CD14-positive monocyte (primary cell): Measurements from ENCODE around the gene OR5L2. TPM values are rescaled to one million over a fixed set of nuclear protein-coding genes. Genes with fewer than 3 reads are reported as not detected.

Source experiments
- DNase-seq, 3 donors: peaks; one replicate each; pipeline ENCODE4 v3.0.0-alpha.2; 2011 to 2022
- H2AFZ ChIP-seq: 2 replicates; pipeline ENCODE4 v1.6.0; 2012; ENCODE audit warnings: mild to moderate bottlenecking, low read depth, low read length, inconsistent platforms; ENCODE audit not compliant: insufficient read depth, poor library complexity, severe bottlenecking
- H3K27ac ChIP-seq, 2 donors: 1 replicate in 1 of 2; 2 replicates in 1 of 2; pipeline ENCODE4 v1.5.1; 2012 to 2013; ENCODE audit warnings: low read length in 2 of 2, control low read depth in 1 of 2, inconsistent platforms in 1 of 2, low read depth in 1 of 2, mild to moderate bottlenecking in 1 of 2
- H3K27me3 ChIP-seq, 2 donors: one replicate each; pipeline versions ENCODE4 v1.6.0 to v1.6.1; 2011 to 2013; ENCODE audit warnings: low read length in 2 of 2; ENCODE audit not compliant: control insufficient read depth in 2 of 2, insufficient read depth in 2 of 2
- H3K36me3 ChIP-seq, 2 donors: replicated peaks in 1 of 2; 1 replicate in 1 of 2; 2 replicates in 1 of 2; pipeline versions ENCODE4 v1.5.1 to v1.6.1; 2012 to 2013; ENCODE audit warnings: low read length in 2 of 2, control low read depth in 1 of 2, inconsistent platforms in 1 of 2, mild to moderate bottlenecking in 1 of 2; ENCODE audit not compliant: insufficient read depth in 2 of 2, control insufficient read depth in 1 of 2
- H3K4me1 ChIP-seq, 2 donors: 1 replicate in 1 of 2; 2 replicates in 1 of 2; pipeline versions ENCODE4 v1.5.1 to v1.6.1; 2012 to 2013; ENCODE audit warnings: low read length in 2 of 2, control low read depth in 1 of 2, inconsistent platforms in 1 of 2, mild to moderate bottlenecking in 1 of 2, moderate library complexity in 1 of 2; ENCODE audit not compliant: insufficient read depth in 2 of 2, control insufficient read depth in 1 of 2
- H3K4me2 ChIP-seq: replicated peaks from 2 replicates; pipeline ENCODE3; 2012; ENCODE audit warnings: low read length, moderate library complexity, mild to moderate bottlenecking; ENCODE audit not compliant: poor library complexity, severe bottlenecking; ENCODE audit errors: extremely low read depth
- H3K4me3 ChIP-seq, 3 experiments: fragments of 200-600 bp in 1 of 3; sonication (generic) in 1 of 3; replicated peaks in 1 of 3; 1 replicate in 2 of 3; 2 replicates in 1 of 3; pipeline ENCODE4 v1.5.1; 2011 to 2013; ENCODE audit warnings: low read length in 3 of 3, mild to moderate bottlenecking in 3 of 3, control low read depth in 2 of 3, low read depth in 2 of 3, inconsistent platforms in 1 of 3, moderate library complexity in 1 of 3
- H3K79me2 ChIP-seq: 2 replicates; pipeline ENCODE4 v1.6.0; 2012; ENCODE audit warnings: mild to moderate bottlenecking, control low read depth, inconsistent platforms, low read length, moderate library complexity; ENCODE audit not compliant: insufficient read depth
- H3K9ac ChIP-seq: 2 replicates; pipeline ENCODE4 v1.6.0; 2017; ENCODE audit warnings: low read length, mild to moderate bottlenecking; ENCODE audit not compliant: insufficient read depth, poor library complexity, severe bottlenecking
- H3K9me3 ChIP-seq, 2 donors: replicated peaks in 1 of 2; 1 replicate in 1 of 2; 2 replicates in 1 of 2; pipeline versions ENCODE4 v1.5.1 to v1.6.1; 2012 to 2013; ENCODE audit warnings: low read length in 2 of 2, control low read depth in 1 of 2; ENCODE audit not compliant: control insufficient read depth in 1 of 2, insufficient read depth in 1 of 2
- H4K20me1 ChIP-seq: 2 replicates; pipeline ENCODE4 v1.6.0; 2012; ENCODE audit warnings: mild to moderate bottlenecking, low read length, control low read depth, moderate library complexity; ENCODE audit not compliant: insufficient read depth
- H3K27ac Mint-ChIP-seq, 7 donors: one replicate each; pipeline ENCODE4 v1.8.0; 2020; ENCODE audit warnings: mild to moderate bottlenecking in 7 of 7, mixed read lengths in 7 of 7, moderate library complexity in 6 of 7, inconsistent platforms in 2 of 7
- H3K27me3 Mint-ChIP-seq, 3 donors: one replicate each; pipeline ENCODE4 v1.8.0; 2021 to 2022; ENCODE audit warnings: low read depth in 3 of 3, mild to moderate bottlenecking in 3 of 3, mixed read lengths in 3 of 3, moderate library complexity in 3 of 3, inconsistent platforms in 1 of 3
- H3K36me3 Mint-ChIP-seq, 2 donors: one replicate each; pipeline ENCODE4 v1.8.0; 2020; ENCODE audit warnings: mixed read lengths in 2 of 2, inconsistent platforms in 1 of 2, mild to moderate bottlenecking in 1 of 2
- H3K4me1 Mint-ChIP-seq: one replicate; pipeline ENCODE4 v1.8.0; 2020; ENCODE audit warnings: mild to moderate bottlenecking, mixed read lengths
- H3K4me3 Mint-ChIP-seq, 2 donors: one replicate each; pipeline ENCODE4 v1.8.0; 2020; ENCODE audit warnings: mild to moderate bottlenecking in 2 of 2, mixed read lengths in 2 of 2, moderate library complexity in 1 of 2
- H3K9me3 Mint-ChIP-seq, 7 donors: one replicate each; pipeline ENCODE4 v1.8.0; 2020 to 2022; ENCODE audit warnings: mixed read lengths in 7 of 7, mild to moderate bottlenecking in 6 of 7, moderate library complexity in 6 of 7, inconsistent platforms in 2 of 7
- WGBS: methylation state at CpG from one replicate; pipeline ENCODE4 v1.1.5; 2013; ENCODE audit warnings: missing lambda C conversion rate; ENCODE audit not compliant: insufficient coverage; 5-methylcytosine and 5-hydroxymethylcytosine counted together
- intact Hi-C, 2 donors: fragments of 100-400 bp; cut with micrococcal nuclease; formaldehyde crosslinking; loops; one replicate each; pipeline versions ENCODE4 v1.15.0 to v1.15.1; 2023
- polyA plus RNA-seq, 3 donors: library from polyadenylated mRNA; depleted of rRNA in 1 of 3; unstranded in 2 of 3; stranded (reverse) in 1 of 3; fragments of 300-500 nt in 2 of 3; fragments of >200 nt in 1 of 3; fragmentation: Illumina TruSeq in 2 of 3; gene quantifications; 1 replicate in 2 of 3; 2 replicates in 1 of 3; pipeline ENCODE4 v1.2.3, GENCODE V29; 2012 to 2021
- TF ChIP-seq, protein P1 (sequence below): fragments of 200-600 bp; IDR thresholded peaks from one replicate; pipeline ENCODE4 v1.8.0; 2022; ENCODE audit warnings: antibody characterized with exemption, mild to moderate bottlenecking

OR5L2 gene
- polyA plus RNA-seq, 3 donors = not detected

DNA sequence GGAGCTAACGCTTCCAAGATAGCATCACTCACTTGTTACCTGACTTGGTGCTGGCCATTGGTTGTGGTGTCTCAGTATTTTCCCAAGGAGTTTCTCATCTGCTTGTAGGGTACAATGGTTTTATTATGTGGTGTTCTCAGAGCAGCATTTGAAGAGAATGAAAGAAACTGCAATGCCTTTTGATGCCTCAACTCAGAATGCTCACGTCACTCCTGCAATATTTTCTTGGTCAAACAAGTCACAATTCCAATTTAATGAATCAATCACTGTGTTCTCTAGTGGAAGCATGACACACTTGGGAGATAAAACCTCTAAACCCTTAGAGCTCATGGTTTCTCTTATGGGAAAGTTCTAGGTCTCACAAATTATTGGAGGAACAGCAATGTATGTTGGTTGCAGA lies 33.7 kb upstream of the OR5L2 start:
- no CpG with 5 or more reads among the region's 2 CpGs for WGBS
- no peak overlapping the region for H3K27ac ChIP-seq
- no peak overlapping the region for H3K4me2 ChIP-seq
- peaks cover 0 to 3% of the 10 kb centered on the region in 2 donors for H3K9me3 ChIP-seq
- H3K79me2 ChIP-seq = no peaks in the 10 kb centered on the region
- no peaks in the 10 kb centered on the region for H3K4me1 ChIP-seq
- no peaks in the 10 kb centered on the region for H3K4me1 Mint-ChIP-seq
- intact Hi-C loops = no loop called here
- H3K27ac Mint-ChIP-seq = no peak overlapping the region
- H3K4me3 ChIP-seq = no peak overlapping the region
- no peak overlapping the region for H3K9ac ChIP-seq
- H3K4me3 Mint-ChIP-seq = no peak overlapping the region
- TF ChIP-seq, protein P1, sequence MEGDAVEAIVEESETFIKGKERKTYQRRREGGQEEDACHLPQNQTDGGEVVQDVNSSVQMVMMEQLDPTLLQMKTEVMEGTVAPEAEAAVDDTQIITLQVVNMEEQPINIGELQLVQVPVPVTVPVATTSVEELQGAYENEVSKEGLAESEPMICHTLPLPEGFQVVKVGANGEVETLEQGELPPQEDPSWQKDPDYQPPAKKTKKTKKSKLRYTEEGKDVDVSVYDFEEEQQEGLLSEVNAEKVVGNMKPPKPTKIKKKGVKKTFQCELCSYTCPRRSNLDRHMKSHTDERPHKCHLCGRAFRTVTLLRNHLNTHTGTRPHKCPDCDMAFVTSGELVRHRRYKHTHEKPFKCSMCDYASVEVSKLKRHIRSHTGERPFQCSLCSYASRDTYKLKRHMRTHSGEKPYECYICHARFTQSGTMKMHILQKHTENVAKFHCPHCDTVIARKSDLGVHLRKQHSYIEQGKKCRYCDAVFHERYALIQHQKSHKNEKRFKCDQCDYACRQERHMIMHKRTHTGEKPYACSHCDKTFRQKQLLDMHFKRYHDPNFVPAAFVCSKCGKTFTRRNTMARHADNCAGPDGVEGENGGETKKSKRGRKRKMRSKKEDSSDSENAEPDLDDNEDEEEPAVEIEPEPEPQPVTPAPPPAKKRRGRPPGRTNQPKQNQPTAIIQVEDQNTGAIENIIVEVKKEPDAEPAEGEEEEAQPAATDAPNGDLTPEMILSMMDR = no peak
- H3K36me3 ChIP-seq = no peaks in the 10 kb centered on the region
- H3K36me3 Mint-ChIP-seq = no peaks in the 10 kb centered on the region
- H2AFZ ChIP-seq = no peak overlapping the region
- no peaks in the 10 kb centered on the region for H4K20me1 ChIP-seq
- no peaks in the 10 kb centered on the region for H3K27me3 ChIP-seq
- H3K9me3 Mint-ChIP-seq = peaks cover 0 to 10% (median 2%) of the 10 kb centered on the region in 7 donors
- H3K27me3 Mint-ChIP-seq = no peaks in the 10 kb centered on the region
- no peak for DNase-seq

DNA sequence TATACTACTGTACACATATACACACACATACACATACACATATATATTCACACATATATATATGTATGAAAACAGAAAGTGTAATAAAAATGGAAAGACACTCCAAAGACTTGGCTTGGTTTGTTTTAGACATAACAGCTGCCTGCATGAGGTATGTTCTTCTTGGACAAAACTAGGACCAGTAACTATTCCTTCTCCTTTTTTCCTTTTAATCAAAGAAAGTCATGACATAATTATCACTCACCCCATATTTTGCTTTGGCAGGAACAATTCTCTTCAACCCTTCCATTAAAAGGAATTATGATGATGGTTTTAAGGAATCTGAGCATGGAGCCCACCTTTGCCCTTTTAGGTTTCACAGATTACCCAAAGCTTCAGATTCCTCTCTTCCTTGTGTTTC lies 31.8 kb upstream of the OR5L2 start, which contains the start of gene OR5D14:
Gene OR5D14, plus strand, starts transcription at position 301 of the 400 bp plus-strand sequence. Its CDS starts 0 bp downstream, at position 301.
- DNase-seq = no peak
- H3K27ac ChIP-seq = no peak within 1 kb of the TSS
- H3K9ac ChIP-seq = no peak within 1 kb of the TSS
- Mint-ChIP-seq H3K4me1 (no peaks in the 10 kb centered on the region), H3K27ac (no peak within 1 kb of the TSS), H3K4me3 (no peak within 1 kb of the TSS), H3K27me3 (no peaks in the 10 kb centered on the region), H3K9me3 (peaks cover 2 to 10% (median 5%) of the 10 kb centered on the region in 7 donors), H3K36me3 (no peaks in the 10 kb centered on the region)
- H3K27me3 ChIP-seq = no peaks in the 10 kb centered on the region
- no peaks in the 10 kb centered on the region for H3K4me1 ChIP-seq
- H3K4me3 ChIP-seq = no peak within 1 kb of the TSS
- H4K20me1 ChIP-seq = no peaks in the 10 kb centered on the region
- H3K9me3 ChIP-seq = peaks cover 3 to 4% of the 10 kb centered on the region in 2 donors
- no peak within 1 kb of the TSS for H3K4me2 ChIP-seq
- H2AFZ ChIP-seq = no peak within 1 kb of the TSS
- TF ChIP-seq, protein P1 = no peak
- no peaks in the 10 kb centered on the region for H3K36me3 ChIP-seq
- intact Hi-C loops = no loop called here
- no peaks in the 10 kb centered on the region for H3K79me2 ChIP-seq
